Body of pancreas (tissue), 4 donors: Measurements from ENCODE around the gene ERAL1. TPM values are rescaled to one million over a fixed set of nuclear protein-coding genes. Genes with fewer than 3 reads are reported as not detected.
A peak's percentile ranks its signal among the peaks of the same experiment; 100 is the strongest.

Experiments used
- ATAC-seq: fragments of 150-250 bp; one replicate; pipeline ENCODE4 v1.9.1; 2016
- DNase-seq, 4 donors: peaks; one replicate each; pipeline ENCODE4 v3.0.0-alpha.2; 2019
- H3K27ac ChIP-seq, 4 donors: fragments of 200-600 bp; sonication (generic); 1 replicate in 3 of 4; 2 replicates in 1 of 4; pipeline versions ENCODE4 v1.5.1 to v1.6.1; 2016 to 2019; ENCODE audit warnings: mild to moderate bottlenecking in 1 of 4, mixed read lengths in 1 of 4, moderate library complexity in 1 of 4
- H3K27me3 ChIP-seq, 2 donors: fragments of 200-600 bp; sonication (generic); one replicate each; pipeline ENCODE4 v1.6.0; 2016; ENCODE audit warnings: mild to moderate bottlenecking in 1 of 2
- H3K36me3 ChIP-seq, 2 donors: fragments of 200-600 bp; sonication (generic); replicated peaks in 1 of 2; 2 replicates each; pipeline ENCODE4 v1.5.1; 2016; ENCODE audit warnings: low read depth in 2 of 2; ENCODE audit not compliant: insufficient read depth in 1 of 2
- H3K4me1 ChIP-seq: fragments of 200-600 bp; sonication (generic); one replicate; pipeline ENCODE4 v1.6.0; 2016
- H3K4me3 ChIP-seq, 2 donors: fragments of 200-600 bp; sonication (generic); 1 replicate in 1 of 2; 2 replicates in 1 of 2; pipeline ENCODE4 v1.5.1; 2016 to 2019
- H3K9me3 ChIP-seq, 3 donors: fragments of 200-600 bp; sonication (generic); 1 replicate in 2 of 3; 2 replicates in 1 of 3; pipeline ENCODE4 v1.5.1; 2016
- CTCF ChIP-seq, 7 experiments: fragments of 450-650 bp in 4 of 7; fragments of 200-600 bp in 3 of 7; sonication (generic) in 3 of 7; IDR thresholded peaks; one replicate each; pipeline ENCODE4 v1.5.1; 2016 to 2019; ENCODE audit warnings: antibody characterized with exemption in 7 of 7
- POLR2A ChIP-seq, 3 donors: fragments of 450-650 bp; IDR thresholded peaks; one replicate each; pipeline ENCODE4 v1.6.1; 2016; ENCODE audit warnings: antibody characterized with exemption in 3 of 3, mild to moderate bottlenecking in 2 of 3
- WGBS, 2 donors: methylation state at CpG; one replicate each; pipeline ENCODE4 v1.1.5; 2017; 5-methylcytosine and 5-hydroxymethylcytosine counted together
- intact Hi-C: fragments of 100-400 bp; cut with DNase I; formaldehyde crosslinking; loops from one replicate; pipeline ENCODE4 v1.15.1; 2023
- microRNA counts, 2 donors: library from miRNA; unstranded; fragments of <30 nt; microRNA quantifications; one replicate each; lab custom pipeline; 2017
- microRNA-seq, 2 donors: library from miRNA; unstranded; fragments of <30 nt; microRNA quantifications; one replicate each; pipeline ENCODE4, GENCODE V29; 2016; ENCODE audit warnings: borderline number of aligned reads in 2 of 2, borderline replicate concordance in 2 of 2
- small RNA-seq: library from RNA; depleted of rRNA; stranded (forward); fragments of <200 nt; gene quantifications from one replicate; pipeline ENCODE3, GENCODE V24; 2016
- total RNA-seq, 2 donors: library from RNA; depleted of rRNA; stranded (reverse); fragments of >200 nt; gene quantifications; one replicate each; pipeline ENCODE4 v1.1.0, GENCODE V29; 2016

The ERAL1 gene
- total RNA-seq, 2 donors from 2014 or later = 13.0 to 49.4 TPM

DNA sequence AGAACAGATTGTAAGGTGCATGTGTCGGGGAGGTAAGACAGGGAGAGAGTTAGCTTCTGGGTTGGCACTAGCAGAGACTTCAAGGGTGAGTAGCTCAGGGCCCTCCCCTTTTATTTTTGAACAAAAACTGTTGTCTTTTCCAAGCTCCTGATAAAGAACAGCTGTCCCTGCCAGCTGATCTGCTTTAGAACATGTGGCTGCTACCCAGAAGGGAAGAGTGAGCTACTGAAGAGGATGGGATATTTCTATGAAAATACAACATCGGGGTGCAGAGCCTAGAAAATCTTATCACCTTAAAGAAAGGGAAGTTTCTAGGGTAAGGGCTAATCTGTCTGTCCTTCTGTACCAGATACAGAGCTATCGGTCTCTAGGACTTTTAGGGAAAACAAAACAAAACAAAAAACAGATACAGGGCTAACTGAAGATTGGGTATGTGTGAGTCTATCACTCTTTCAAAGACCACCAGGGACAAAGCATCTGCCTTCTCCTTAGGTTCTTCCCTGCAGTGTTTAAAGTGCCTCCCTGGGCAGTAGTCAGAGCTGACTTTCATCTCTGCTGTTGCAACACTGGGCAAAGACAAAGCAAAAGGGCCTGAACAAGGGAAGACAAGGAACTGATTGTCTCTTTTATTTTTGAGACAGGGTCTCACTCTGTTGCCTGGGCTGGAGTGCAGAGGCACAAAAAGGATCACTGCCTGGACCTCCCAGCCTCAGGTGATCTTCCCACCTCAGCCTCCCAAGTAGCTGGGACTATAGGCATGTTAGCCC is 53.1 kb downstream of the ERAL1 start:
- ATAC-seq (no peak), DNase-seq (no peak)
- Histone ChIP-seq H3K9me3 (no peaks in the 10 kb centered on the region), H3K4me1 (peaks cover 10% of the 10 kb centered on the region), H3K36me3 (peaks cover 5 to 34% of the 10 kb centered on the region in 2 donors), H3K27ac (peak overlapping the region in 1 of 4 donors; percentile 11), H3K27me3 (no peaks in the 10 kb centered on the region), H3K4me3 (no peak overlapping the region)
- TF ChIP-seq CTCF (IDR thresholded peaks at IDR 0.05) (no peak), POLR2A (IDR thresholded peaks at IDR 0.05) (no peak)
- WGBS, 2 donors = 76 to 80% methylated on average over 3 of the region's 3 CpGs
- intact Hi-C loops = loop anchor here (5.0 kb wide), 1 partner anchor 141 kb away; no protein-coding TSS in a partner anchor

- Histone ChIP-seq H3K36me3 (peaks cover 9 to 41% of the 10 kb centered on the region in 2 donors), H3K27ac (no peak overlapping the region), H3K27me3 (no peaks in the 10 kb centered on the region), H3K4me3 (no peak overlapping the region), H3K9me3 (no peaks in the 10 kb centered on the region), H3K4me1 (peaks cover 2% of the 10 kb centered on the region)
- intact Hi-C loops = loop anchor here (5.0 kb wide), 1 partner anchor 141 kb away; no protein-coding TSS in a partner anchor
- 57 to 67% methylated on average over 6 of the region's 6 CpGs for WGBS, 2 donors
- ATAC-seq (no peak), DNase-seq (no peak)
- TF ChIP-seq CTCF (IDR thresholded peaks at IDR 0.05) (no peak), POLR2A (IDR thresholded peaks at IDR 0.05) (no peak)
These were observed 53.9 kb downstream of the ERAL1 start for GRCh38 chr17:28908640-28909167.

GRCh38 chr17:28910534-28910933 is 55.7 kb downstream of the ERAL1 start:
- ATAC-seq (no peak), DNase-seq (no peak)
- no peak overlapping the region for H3K27ac ChIP-seq
- H3K4me3 ChIP-seq = no peak overlapping the region
- H3K36me3 ChIP-seq = peaks cover 13 to 51% of the 10 kb centered on the region in 2 donors
- no peaks in the 10 kb centered on the region for H3K27me3 ChIP-seq
- no peak for TF ChIP-seq POLR2A (IDR thresholded peaks at IDR 0.05)
- TF ChIP-seq CTCF (IDR thresholded peaks at IDR 0.05) = no peak
- 93 to 100% methylated on average over 1 of the region's 1 CpG for WGBS, 2 donors
- intact Hi-C loops = no loop called here
- H3K4me1 ChIP-seq = no peaks in the 10 kb centered on the region
- no peaks in the 10 kb centered on the region for H3K9me3 ChIP-seq

MicroRNA genes within 50 kb of the gene (microRNA counts, 767-probe panel; counts per million panel counts)
- 736 to 6,900 counts per million in 2 donors for microRNA hsa-miR-144-3p (lab: Ali Mortazavi, UCI)
- microRNA hsa-miR-451a (lab: Ali Mortazavi, UCI) = 736 to 7,514 counts per million in 2 donors

Small RNA genes lying within 50 kb of the gene (microRNA-seq; reads per million reads assigned to microRNA genes)
- gene MIR451B = 0 reads per million in 2 donors

Small RNA genes lying within 50 kb of the gene (small RNA-seq; reads per million reads assigned to genes)
- gene RF00019 = not detected

Other genes starting within 250 kb of the ERAL1 start
- 10 to 100 TPM in 1 of 2 donors, 1 to 10 TPM in 1; 2.6 to 14.8 TPM for gene RSKR, start 240.8 kb upstream of the ERAL1 start, total RNA-seq
- gene BLTP2, start 209.9 kb upstream of the ERAL1 start, total RNA-seq = 10 to 100 TPM; 70.8 to 87.3 TPM
- gene SDF2, start 193.1 kb upstream of the ERAL1 start, total RNA-seq = 10 to 100 TPM; 13.8 to 22.8 TPM
- 10 to 100 TPM; 26.5 to 37.2 TPM for gene SUPT6H, start 192.8 kb upstream of the ERAL1 start, total RNA-seq
- not detected for gene PROCA1, start 143.1 kb upstream of the ERAL1 start, total RNA-seq
- 10 to 100 TPM; 18.2 to 61.3 TPM for gene RAB34, start 137.1 kb upstream of the ERAL1 start, total RNA-seq
- 100 to 1,000 TPM; 208 to 220 TPM for gene RPL23A, start 135.0 kb upstream of the ERAL1 start, total RNA-seq
- 1 to 10 TPM; 2.0 to 3.1 TPM for gene TLCD1, start 128.8 kb upstream of the ERAL1 start, total RNA-seq
- 10 to 100 TPM in 1 of 2 donors, 1 to 10 TPM in 1; 2.9 to 18.5 TPM for gene NEK8, start 126.2 kb upstream of the ERAL1 start, total RNA-seq
- 10 to 100 TPM; 27.5 to 48.1 TPM for gene TRAF4, start 111.0 kb upstream of the ERAL1 start, total RNA-seq
- 10 to 100 TPM in 1 of 2 donors, 1 to 10 TPM in 1; 9.9 to 15.3 TPM for gene FAM222B, start 12.2 kb upstream of the ERAL1 start, total RNA-seq
- gene FLOT2, start 42.7 kb downstream of the ERAL1 start, total RNA-seq = 10 to 100 TPM; 26.0 to 32.4 TPM
- 1 to 10 TPM; 7.3 to 9.9 TPM for gene DHRS13, start 48.1 kb downstream of the ERAL1 start, total RNA-seq
- gene PHF12, start 96.5 kb downstream of the ERAL1 start, total RNA-seq = 10 to 100 TPM; 22.1 to 56.4 TPM
- not detected for gene SEZ6, start 151.0 kb downstream of the ERAL1 start, total RNA-seq
- gene PIPOX, start 188.1 kb downstream of the ERAL1 start, total RNA-seq = 1 to 10 TPM in 1 of 2 donors, not detected in 1; 3.1 TPM